HG02571 (cell line): ENCODE results near the gene A2M.
A peak's percentile ranks its signal among the peaks of the same experiment; 100 is the strongest.

Experiments used
- ATAC-seq: cut with Tn5 transposase; IDR thresholded peaks from one replicate; pipeline ENCODE4 v1.9.1; 2021; ENCODE audit warnings: mild to moderate bottlenecking, moderate library complexity; ENCODE audit not compliant: unreplicated experiment

Gene A2M

GRCh38 chr12:9122091-9122609, 6.4 kb upstream of the A2M start:
- ATAC-seq = no peak

DNA sequence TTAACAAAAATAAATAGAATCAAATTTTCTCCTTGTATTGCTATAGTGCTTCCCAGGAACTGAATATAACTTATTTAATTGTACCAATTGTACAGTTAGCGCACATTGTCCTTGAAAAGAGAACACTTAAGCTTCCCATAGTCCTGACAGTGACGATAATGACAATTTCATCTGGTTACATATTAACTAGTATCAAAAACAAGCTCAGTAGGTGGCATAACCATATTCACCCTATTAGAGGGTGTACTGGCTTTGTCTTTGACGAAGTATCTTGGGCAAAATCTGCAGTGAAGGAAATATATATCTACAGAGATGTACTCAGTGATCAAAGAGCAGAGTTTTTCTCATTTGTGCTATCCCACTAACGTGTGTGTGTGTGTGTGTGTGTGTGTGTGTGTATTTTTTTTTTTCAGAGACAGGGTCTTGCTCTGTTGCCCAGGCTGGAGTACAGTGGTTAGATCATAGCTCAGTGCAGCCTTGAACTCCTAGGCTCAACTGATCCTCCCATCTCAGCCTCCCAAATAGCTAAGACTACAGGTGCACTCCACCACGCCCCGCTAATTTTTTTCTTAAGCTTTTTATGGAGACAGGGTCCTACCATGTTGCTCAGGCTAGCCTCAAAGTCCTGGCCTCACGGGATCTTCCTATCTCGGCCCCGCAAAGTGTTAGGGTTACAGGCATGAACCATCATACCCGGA, 4.9 kb upstream of the A2M start:
- ATAC-seq = no peak

DNA sequence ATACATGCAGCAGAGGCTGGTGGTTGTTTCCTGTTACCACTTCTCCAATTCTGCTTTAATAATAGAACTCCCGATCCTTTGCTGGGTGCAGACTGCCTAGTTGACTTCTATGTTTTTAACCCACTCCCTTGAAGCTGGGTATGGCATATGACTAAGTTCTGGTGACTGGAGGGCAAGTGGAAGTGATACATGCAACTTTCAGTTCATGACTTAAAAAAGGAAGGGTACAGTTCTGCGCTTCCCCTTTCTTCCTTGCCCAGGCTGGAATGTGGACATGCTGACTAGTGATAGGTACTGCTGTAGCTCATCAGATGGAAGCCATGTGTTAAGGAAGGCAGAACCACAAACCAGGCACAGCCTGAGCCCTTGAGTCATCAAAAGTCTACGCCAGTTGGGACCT, 2.4 kb upstream of the A2M start:
- peak; percentile 61 for ATAC-seq

GRCh38 chr12:9114946-9115345, 773 bp downstream of the A2M start:
- ATAC-seq = no peak

- ATAC-seq = no peak
Measured at GRCh38 chr12:9113987-9114309, 1.8 kb downstream of the A2M start.

- ATAC-seq = no peak
Measured at GRCh38 chr12:9113296-9113986, 2.3 kb downstream of the A2M start.

DNA sequence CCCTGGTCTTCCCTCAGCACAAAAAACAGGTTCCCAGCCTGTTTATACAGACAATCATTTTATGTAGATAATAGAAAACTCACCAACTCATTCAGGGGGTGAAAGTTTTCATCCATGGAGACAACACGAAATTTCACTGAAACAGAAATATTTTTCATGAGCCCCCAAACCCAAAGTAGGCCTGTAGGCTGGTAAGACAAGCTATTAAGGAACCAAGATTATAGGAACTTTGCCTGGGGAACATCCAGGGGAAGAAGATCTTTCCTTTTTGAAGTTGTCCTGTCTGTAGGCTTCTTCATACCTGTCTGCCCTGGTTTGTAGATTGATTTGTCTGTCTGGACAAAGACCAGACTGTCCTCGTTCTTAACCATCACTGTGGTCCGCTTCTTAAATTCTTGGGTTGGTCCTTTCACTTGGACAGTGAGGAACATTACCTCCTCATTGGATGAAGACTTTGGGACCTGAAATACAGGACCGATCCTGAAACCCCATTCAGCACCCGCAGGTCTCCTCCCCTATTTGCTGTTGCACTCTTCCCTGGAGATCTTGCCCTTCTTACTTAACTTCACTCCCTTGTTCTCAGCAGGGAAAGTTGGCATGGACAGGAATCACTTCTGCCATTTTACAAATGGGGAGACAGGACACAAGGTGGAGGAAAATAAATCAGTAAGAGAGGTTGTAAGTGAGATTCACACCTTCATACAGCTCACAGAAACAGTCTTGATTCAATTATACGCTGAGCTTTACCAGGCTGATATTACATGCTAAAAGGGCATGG, 3.5 kb downstream of the A2M start:
- ATAC-seq = no peak

- no peak for ATAC-seq
Measured at GRCh38 chr12:9111525-9111924, 4.2 kb downstream of the A2M start.

- ATAC-seq = no peak
Measured at GRCh38 chr12:9109737-9110491, 5.8 kb downstream of the A2M start.

- no peak for ATAC-seq
Measured at GRCh38 chr12:9109213-9109522, 6.6 kb downstream of the A2M start.

GRCh38 chr12:9108504-9109212, 7.1 kb downstream of the A2M start:
- ATAC-seq = no peak

DNA sequence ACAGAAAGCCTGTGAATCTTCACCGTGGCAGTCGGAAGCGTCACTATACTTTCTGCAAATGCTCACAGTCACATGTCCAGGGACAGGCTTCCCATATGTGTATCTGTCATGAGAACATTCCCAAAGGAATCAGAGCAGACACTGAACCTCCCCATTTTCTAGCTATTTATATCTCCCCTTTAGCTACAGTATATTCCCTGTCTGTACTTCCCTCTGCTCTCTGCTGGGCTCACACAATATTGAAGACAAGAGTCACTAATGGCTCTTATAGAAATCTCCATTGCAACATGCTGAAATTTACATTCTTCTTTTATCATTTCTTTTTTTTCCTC, 8.2 kb downstream of the A2M start:
- no peak for ATAC-seq

DNA sequence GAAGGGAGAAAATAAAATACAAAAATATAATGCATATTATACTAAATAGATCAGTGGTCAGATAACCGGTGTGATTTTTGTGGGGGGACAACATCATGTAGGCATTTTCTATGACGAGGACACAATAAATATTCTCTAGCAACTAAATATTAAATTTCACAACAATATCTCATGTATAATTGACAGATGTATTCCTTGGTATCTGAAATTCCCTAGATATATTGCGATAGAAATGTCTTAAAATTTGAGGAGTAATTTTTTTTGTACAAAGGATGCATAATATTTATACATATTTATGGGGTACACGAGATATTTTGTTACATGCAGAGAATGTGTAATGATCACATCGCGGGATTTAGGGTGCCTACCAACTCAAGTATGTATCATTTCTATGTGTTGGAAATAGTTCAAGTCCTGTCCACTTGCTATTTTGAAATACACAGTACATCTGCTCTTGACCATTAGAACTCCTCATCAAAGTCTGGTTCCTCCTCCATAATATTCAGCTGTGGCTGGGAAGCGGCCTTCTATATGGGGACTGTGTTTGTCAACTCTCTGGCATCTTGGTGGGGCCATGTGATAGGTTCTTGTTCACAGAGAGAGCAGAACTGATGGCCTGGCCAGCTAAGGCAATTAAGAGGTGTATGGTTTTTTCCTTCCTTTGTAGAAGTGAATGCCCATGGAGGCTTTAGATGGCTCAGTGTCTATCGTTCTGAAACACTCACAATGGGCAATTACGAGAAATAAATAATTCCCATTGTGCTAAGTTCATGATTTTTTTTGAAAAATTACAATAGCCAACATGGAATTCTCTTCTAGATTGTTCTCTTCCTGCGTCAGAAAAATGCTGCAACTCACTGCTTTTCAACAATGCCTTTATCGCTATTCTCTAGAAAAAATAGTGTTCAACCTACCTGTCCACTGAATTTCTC, 8.8 kb downstream of the A2M start:
- ATAC-seq = no peak

- no peak for ATAC-seq
Measured at GRCh38 chr12:9106067-9106466, 9.7 kb downstream of the A2M start.

- ATAC-seq = no peak
Measured at GRCh38 chr12:9104767-9105423, 10.8 kb downstream of the A2M start.

DNA sequence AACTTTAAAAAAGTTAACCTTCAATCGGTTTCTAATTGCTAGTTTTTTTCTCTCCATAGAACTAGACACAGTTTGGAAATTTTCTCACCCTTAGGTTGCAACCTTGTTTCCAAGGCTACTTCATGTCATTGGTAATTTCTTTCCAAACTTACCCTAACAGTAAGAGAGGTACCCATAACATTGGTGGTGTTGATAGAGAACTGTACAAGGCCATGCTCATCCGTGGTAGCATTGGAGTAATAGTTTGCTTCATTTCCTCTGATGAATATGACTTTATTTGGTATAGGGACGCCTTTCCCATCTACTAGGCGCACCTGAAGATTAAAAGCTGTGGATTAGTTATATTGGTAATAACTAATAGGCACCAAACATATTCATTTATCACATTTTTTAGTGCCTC, 11.6 kb downstream of the A2M start:
- no peak for ATAC-seq

GRCh38 chr12:9103050-9103849, 12.5 kb downstream of the A2M start:
- ATAC-seq = no peak

DNA sequence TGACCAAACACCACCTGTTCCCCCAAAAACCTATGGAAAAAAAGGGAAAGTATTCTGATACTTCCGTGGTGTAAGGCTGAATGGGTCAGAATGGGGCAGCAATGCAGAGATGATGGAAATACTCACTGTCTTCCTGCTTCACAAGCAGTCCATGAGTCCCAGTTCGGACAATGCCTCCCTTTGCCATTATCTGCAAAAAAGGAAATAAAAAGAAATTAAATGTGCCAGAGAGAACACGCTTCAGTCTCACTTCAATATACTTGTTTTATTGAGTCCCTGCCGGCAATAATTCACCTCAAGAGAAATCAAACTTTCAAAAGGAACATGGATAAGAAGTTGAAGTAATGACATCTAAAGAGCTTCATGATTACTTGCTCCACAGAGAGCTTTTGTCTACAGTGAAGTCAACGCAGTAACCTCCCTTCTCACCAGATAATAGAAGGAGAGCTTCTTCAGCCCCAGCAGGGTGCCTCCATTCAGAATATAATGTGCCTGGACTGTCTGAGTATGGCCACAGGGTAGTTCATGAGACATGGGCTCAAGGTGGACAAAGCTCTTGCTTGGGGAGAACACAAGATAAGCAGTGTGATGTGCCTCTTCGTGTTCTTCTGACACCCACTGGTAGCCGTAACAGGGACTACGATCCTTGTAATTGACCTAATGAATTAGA, 14.6 kb downstream of the A2M start:
- no peak for ATAC-seq
